ENCODE measurements around the gene TEX264.

TEX264 gene

GRCh38 chr3:51712511-51712931, 41.5 kb downstream of the TEX264 start:
- DNase-seq (ENCODE audit: insufficient read length, low spot score) (no peak), FAIRE-seq (no peak)

GRCh38 chr3:51712963-51713362, 41.9 kb downstream of the TEX264 start:
- FAIRE-seq (no peak), DNase-seq (ENCODE audit: insufficient read length, low spot score) (no peak)

GRCh38 chr3:51715231-51715976, 44.4 kb downstream of the TEX264 start:
- DNase-seq (ENCODE audit: insufficient read length, low spot score) (no peak), FAIRE-seq (no peak)

- no peak for FAIRE-seq
- no peak for DNase-seq (ENCODE audit: insufficient read length, low spot score)
Observed at GRCh38 chr3:51715977-51716294, 44.9 kb downstream of the TEX264 start.

GRCh38 chr3:51716805-51717204, 45.8 kb downstream of the TEX264 start:
- no peak for FAIRE-seq
- DNase-seq (ENCODE audit: insufficient read length, low spot score): no peak

GRCh38 chr3:51717446-51717845, 46.4 kb downstream of the TEX264 start:
- FAIRE-seq: no peak
- DNase-seq (ENCODE audit: insufficient read length, low spot score): no peak

GRCh38 chr3:51717947-51718346, 46.9 kb downstream of the TEX264 start:
- DNase-seq (ENCODE audit: insufficient read length, low spot score) (no peak), FAIRE-seq (no peak)

GRCh38 chr3:51718547-51719409, 47.7 kb downstream of the TEX264 start:
- DNase-seq (ENCODE audit: insufficient read length, low spot score) (peak; percentile 82), FAIRE-seq (peak; percentile 87)

- FAIRE-seq: peak; percentile 57
Observed at GRCh38 chr3:51719410-51720025, 48.5 kb downstream of the TEX264 start.

GRCh38 chr3:51720292-51721061, 49.4 kb downstream of the TEX264 start:
- FAIRE-seq: no peak
- no peak for DNase-seq (ENCODE audit: insufficient read length, low spot score)

More at GRCh38 chr3:51719410-51720025, 48.5 kb downstream of the TEX264 start:
- peak; percentile 4 for DNase-seq (ENCODE audit: insufficient read length, low spot score)

- FAIRE-seq: no peak
- DNase-seq (ENCODE audit: insufficient read length, low spot score): no peak
Observed at GRCh38 chr3:51721062-51721745, 50.2 kb downstream of the TEX264 start.

- FAIRE-seq (no peak), DNase-seq (ENCODE audit: insufficient read length, low spot score) (no peak)
Observed at GRCh38 chr3:51722362-51722761, 51.3 kb downstream of the TEX264 start.

GRCh38 chr3:51727500-51727899, 56.4 kb downstream of the TEX264 start:
- FAIRE-seq: no peak
- no peak for DNase-seq (ENCODE audit: insufficient read length, low spot score)

- no peak for FAIRE-seq
- no peak for DNase-seq (ENCODE audit: insufficient read length, low spot score)
Observed at GRCh38 chr3:51729042-51729633, 58.1 kb downstream of the TEX264 start.

GRCh38 chr3:51733859-51734571, 63.0 kb downstream of the TEX264 start:
- FAIRE-seq (peak; percentile 4), DNase-seq (ENCODE audit: insufficient read length, low spot score) (no peak)

GRCh38 chr3:51734572-51734907, 63.5 kb downstream of the TEX264 start:
- DNase-seq (ENCODE audit: insufficient read length, low spot score) (no peak), FAIRE-seq (no peak)

- DNase-seq (ENCODE audit: insufficient read length, low spot score) (no peak), FAIRE-seq (no peak)
Observed at GRCh38 chr3:51735039-51735438, 64.0 kb downstream of the TEX264 start.

- DNase-seq (ENCODE audit: insufficient read length, low spot score): no peak
- no peak for FAIRE-seq
Observed at GRCh38 chr3:51735950-51736349, 64.9 kb downstream of the TEX264 start.

GRCh38 chr3:51739110-51739509, 68.1 kb downstream of the TEX264 start:
- FAIRE-seq: no peak

More at GRCh38 chr3:51739110-51739509, 68.1 kb downstream of the TEX264 start:
- no peak for DNase-seq (ENCODE audit: insufficient read length, low spot score)

All from GM19239 (cell line).